ENCODE results near the gene MYEOV.

The MYEOV gene

GRCh38 chr11:69286374-69287371 lies 7.3 kb upstream of the MYEOV start:
- no peak for DNase-seq (ENCODE audit: low read depth in 2 of 3, low spot score in 2 of 3)

GRCh38 chr11:69287968-69288882 lies 5.7 kb upstream of the MYEOV start:
- DNase-seq (ENCODE audit: low read depth in 2 of 3, low spot score in 2 of 3): no peak

GRCh38 chr11:69288883-69289242 lies 5.1 kb upstream of the MYEOV start:
- DNase-seq (ENCODE audit: low read depth in 2 of 3, low spot score in 2 of 3): no peak

- DNase-seq (ENCODE audit: low read depth in 2 of 3, low spot score in 2 of 3): no peak
Measured at GRCh38 chr11:69290806-69291205, 3.1 kb upstream of the MYEOV start.

- DNase-seq (ENCODE audit: low read depth in 2 of 3, low spot score in 2 of 3): no peak
Measured at GRCh38 chr11:69291459-69292110, 2.4 kb upstream of the MYEOV start.

- DNase-seq (ENCODE audit: low read depth in 2 of 3, low spot score in 2 of 3): no peak
Measured at GRCh38 chr11:69292221-69292648, 1.7 kb upstream of the MYEOV start.

- no peak for DNase-seq (ENCODE audit: low read depth in 2 of 3, low spot score in 2 of 3)
Measured at GRCh38 chr11:69293087-69293486, 868 bp upstream of the MYEOV start.

GRCh38 chr11:69294571-69295078 lies 670 bp downstream of the MYEOV start:
- DNase-seq (ENCODE audit: low read depth in 2 of 3, low spot score in 2 of 3): no peak

- no peak for DNase-seq (ENCODE audit: low read depth in 2 of 3, low spot score in 2 of 3)
Measured at GRCh38 chr11:69295079-69295994, 1.4 kb downstream of the MYEOV start.

- DNase-seq (ENCODE audit: low read depth in 2 of 3, low spot score in 2 of 3): no peak
Measured at GRCh38 chr11:69295995-69296889, 2.3 kb downstream of the MYEOV start.

- DNase-seq (ENCODE audit: low read depth in 2 of 3, low spot score in 2 of 3): peak; percentile 86 to 92 (median 86)
Measured at GRCh38 chr11:69296890-69297786, 3.2 kb downstream of the MYEOV start.

- peak in 1 of 3 experiments; percentile 26 for DNase-seq (ENCODE audit: low read depth in 2 of 3, low spot score in 2 of 3)
Measured at GRCh38 chr11:69297787-69298266, 3.9 kb downstream of the MYEOV start.

- no peak for DNase-seq (ENCODE audit: low read depth in 2 of 3, low spot score in 2 of 3)
Measured at GRCh38 chr11:69298267-69299022, 4.5 kb downstream of the MYEOV start.

GRCh38 chr11:69299023-69299461 lies 5.1 kb downstream of the MYEOV start:
- no peak for DNase-seq (ENCODE audit: low read depth in 2 of 3, low spot score in 2 of 3)

- no peak for DNase-seq (ENCODE audit: low read depth in 2 of 3, low spot score in 2 of 3)
Measured at GRCh38 chr11:69299572-69299971, 5.6 kb downstream of the MYEOV start.

GRCh38 chr11:69300120-69301060 lies 6.4 kb downstream of the MYEOV start:
- no peak for DNase-seq (ENCODE audit: low read depth in 2 of 3, low spot score in 2 of 3)
